Ovary (tissue), 3 donors: Measurements from ENCODE around the gene EIF3A.

Experiments
- EP300 ChIP-seq: sonication (generic); formaldehyde crosslinking; IDR thresholded peaks from one replicate; pipeline ENCODE4 v1.6.1; 2017; ENCODE audit warnings: antibody characterized with exemption
- POLR2A ChIP-seq: fragments of 450-650 bp; IDR thresholded peaks from one replicate; pipeline ENCODE4 v1.6.1; 2017; ENCODE audit warnings: antibody characterized with exemption, mild to moderate bottlenecking, moderate library complexity
- TF ChIP-seq, protein P1 (sequence below), 3 donors: fragments of 450-650 bp in 2 of 3; fragments of 200-600 bp in 1 of 3; IDR thresholded peaks; one replicate each; pipeline versions ENCODE4 v1.5.1 to v1.8.0; 2016 to 2022; ENCODE audit warnings: antibody characterized with exemption in 3 of 3, mild to moderate bottlenecking in 1 of 3
- donor health status: DM: no; HTN: no; CAD: no.

DNA sequence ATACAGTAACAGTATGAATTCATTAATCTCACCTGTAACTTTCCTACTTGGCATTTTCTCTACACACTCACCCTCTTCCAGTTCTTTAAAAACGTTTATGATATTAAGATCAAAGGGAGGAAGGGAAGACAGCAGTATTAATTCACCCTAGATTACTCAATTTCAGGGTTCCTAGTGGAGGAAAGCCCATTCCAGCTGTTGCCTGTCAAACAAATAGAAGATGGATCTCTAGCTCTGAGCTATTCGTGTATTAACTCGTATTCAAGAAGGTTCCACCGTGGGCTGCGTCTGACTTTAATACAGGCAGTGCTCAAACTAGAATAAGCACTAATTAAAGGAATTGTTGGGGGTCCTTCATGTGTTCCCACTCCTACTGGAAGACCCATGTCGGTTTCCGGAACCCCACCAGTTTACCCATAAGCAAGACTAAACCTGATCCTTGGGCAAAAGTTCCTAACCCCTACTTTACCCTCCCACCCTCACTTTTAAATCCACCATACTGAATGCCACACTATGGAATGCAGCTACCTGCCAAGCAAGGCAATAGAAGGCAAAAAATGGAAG, 49.0 kb downstream of the EIF3A start:
- no peak for TF ChIP-seq POLR2A
- TF ChIP-seq, protein P1, sequence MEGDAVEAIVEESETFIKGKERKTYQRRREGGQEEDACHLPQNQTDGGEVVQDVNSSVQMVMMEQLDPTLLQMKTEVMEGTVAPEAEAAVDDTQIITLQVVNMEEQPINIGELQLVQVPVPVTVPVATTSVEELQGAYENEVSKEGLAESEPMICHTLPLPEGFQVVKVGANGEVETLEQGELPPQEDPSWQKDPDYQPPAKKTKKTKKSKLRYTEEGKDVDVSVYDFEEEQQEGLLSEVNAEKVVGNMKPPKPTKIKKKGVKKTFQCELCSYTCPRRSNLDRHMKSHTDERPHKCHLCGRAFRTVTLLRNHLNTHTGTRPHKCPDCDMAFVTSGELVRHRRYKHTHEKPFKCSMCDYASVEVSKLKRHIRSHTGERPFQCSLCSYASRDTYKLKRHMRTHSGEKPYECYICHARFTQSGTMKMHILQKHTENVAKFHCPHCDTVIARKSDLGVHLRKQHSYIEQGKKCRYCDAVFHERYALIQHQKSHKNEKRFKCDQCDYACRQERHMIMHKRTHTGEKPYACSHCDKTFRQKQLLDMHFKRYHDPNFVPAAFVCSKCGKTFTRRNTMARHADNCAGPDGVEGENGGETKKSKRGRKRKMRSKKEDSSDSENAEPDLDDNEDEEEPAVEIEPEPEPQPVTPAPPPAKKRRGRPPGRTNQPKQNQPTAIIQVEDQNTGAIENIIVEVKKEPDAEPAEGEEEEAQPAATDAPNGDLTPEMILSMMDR (IDR thresholded peaks at IDR 0.05) = no peak
- TF ChIP-seq EP300 = no peak
